GM21723 (cell line): ENCODE results near the gene UBXN11.
"Not testable (repeated sequence)": the region's sequence is repeated elsewhere in the genome, so short reads cannot be mapped to it uniquely, and the experiment has no call there.

Experiments
- ATAC-seq: cut with Tn5 transposase; IDR thresholded peaks from one replicate; pipeline ENCODE4 v1.9.1; 2021; ENCODE audit warnings: mild to moderate bottlenecking, moderate library complexity; ENCODE audit not compliant: unreplicated experiment

UBXN11 gene

GRCh38 chr1:26307966-26308899 is 1.8 kb upstream of the UBXN11 start:
- not testable (repeated sequence) for ATAC-seq

GRCh38 chr1:26307363-26307781 is 936 bp upstream of the UBXN11 start:
- ATAC-seq, result no peak

- no peak for ATAC-seq
Observed at GRCh38 chr1:26305667-26306289, 658 bp downstream of the UBXN11 start.

GRCh38 chr1:26302733-26303405 is 3.6 kb downstream of the UBXN11 start:
- no peak for ATAC-seq

- ATAC-seq, result no peak
Observed at GRCh38 chr1:26300578-26301275, 5.7 kb downstream of the UBXN11 start.

GRCh38 chr1:26297791-26298124 is 8.7 kb downstream of the UBXN11 start:
- ATAC-seq, result no peak

- ATAC-seq, result no peak
Observed at GRCh38 chr1:26297057-26297790, 9.2 kb downstream of the UBXN11 start.

- no peak for ATAC-seq
Observed at GRCh38 chr1:26296340-26297056, 9.9 kb downstream of the UBXN11 start.

GRCh38 chr1:26295194-26296138 is 11.0 kb downstream of the UBXN11 start:
- ATAC-seq, result no peak

- ATAC-seq, result no peak
Observed at GRCh38 chr1:26293911-26294463, 12.4 kb downstream of the UBXN11 start.

- not testable (repeated sequence) for ATAC-seq
Observed at GRCh38 chr1:26292735-26293134, 13.7 kb downstream of the UBXN11 start.

GRCh38 chr1:26291939-26292338 is 14.5 kb downstream of the UBXN11 start:
- no peak for ATAC-seq

GRCh38 chr1:26291433-26291832 is 15.0 kb downstream of the UBXN11 start:
- no peak for ATAC-seq

GRCh38 chr1:26290882-26291261 is 15.6 kb downstream of the UBXN11 start:
- no peak for ATAC-seq

GRCh38 chr1:26290122-26290881 is 16.1 kb downstream of the UBXN11 start:
- no peak for ATAC-seq

- no peak for ATAC-seq
Observed at GRCh38 chr1:26289158-26290059, 17.0 kb downstream of the UBXN11 start.
